GM21360 (cell line): ENCODE results near the gene TRDN.

Experiments
- ATAC-seq: cut with Tn5 transposase; IDR thresholded peaks from one replicate; pipeline ENCODE4 v1.9.1; 2021; ENCODE audit warnings: mild to moderate bottlenecking, moderate library complexity; ENCODE audit not compliant: unreplicated experiment

TRDN gene

GRCh38 chr6:123201869-123202372 lies 434.8 kb downstream of the TRDN start:
- ATAC-seq, result no peak

- ATAC-seq, result no peak
These were observed 443.5 kb downstream of the TRDN start for GRCh38 chr6:123193298-123193697.

- ATAC-seq, result no peak
These were observed 446.9 kb downstream of the TRDN start for GRCh38 chr6:123189816-123190215.

GRCh38 chr6:123182998-123183397 lies 453.8 kb downstream of the TRDN start:
- ATAC-seq, result no peak

GRCh38 chr6:123176706-123177105 lies 460.0 kb downstream of the TRDN start:
- ATAC-seq, result no peak

- no peak for ATAC-seq
These were observed 465.2 kb downstream of the TRDN start for GRCh38 chr6:123171341-123172115.

- no peak for ATAC-seq
These were observed 467.0 kb downstream of the TRDN start for GRCh38 chr6:123169774-123170095.

- ATAC-seq, result no peak
These were observed 467.6 kb downstream of the TRDN start for GRCh38 chr6:123168892-123169773.

GRCh38 chr6:123168466-123168865 lies 468.3 kb downstream of the TRDN start:
- no peak for ATAC-seq
